Middle frontal gyrus (tissue), 1 donor: ENCODE results near the gene TKFC.
"Not testable (repeated sequence)": the region's sequence is repeated elsewhere in the genome, so short reads cannot be mapped to it uniquely, and the experiment has no call there.

ENCODE experiments used
- DNase-seq: peaks from one replicate; pipeline ENCODE4 v3.0.0-alpha.2; 2015; ENCODE audit warnings: low spot score; ENCODE audit errors: extremely low spot score

Gene TKFC

GRCh38 chr11:61368646-61369045 lies 35.6 kb downstream of the TKFC start:
- DNase-seq = no peak

- no peak for DNase-seq
These were observed 36.6 kb downstream of the TKFC start for GRCh38 chr11:61369372-61370348.

GRCh38 chr11:61370349-61371005 lies 37.4 kb downstream of the TKFC start:
- DNase-seq = no peak

DNA sequence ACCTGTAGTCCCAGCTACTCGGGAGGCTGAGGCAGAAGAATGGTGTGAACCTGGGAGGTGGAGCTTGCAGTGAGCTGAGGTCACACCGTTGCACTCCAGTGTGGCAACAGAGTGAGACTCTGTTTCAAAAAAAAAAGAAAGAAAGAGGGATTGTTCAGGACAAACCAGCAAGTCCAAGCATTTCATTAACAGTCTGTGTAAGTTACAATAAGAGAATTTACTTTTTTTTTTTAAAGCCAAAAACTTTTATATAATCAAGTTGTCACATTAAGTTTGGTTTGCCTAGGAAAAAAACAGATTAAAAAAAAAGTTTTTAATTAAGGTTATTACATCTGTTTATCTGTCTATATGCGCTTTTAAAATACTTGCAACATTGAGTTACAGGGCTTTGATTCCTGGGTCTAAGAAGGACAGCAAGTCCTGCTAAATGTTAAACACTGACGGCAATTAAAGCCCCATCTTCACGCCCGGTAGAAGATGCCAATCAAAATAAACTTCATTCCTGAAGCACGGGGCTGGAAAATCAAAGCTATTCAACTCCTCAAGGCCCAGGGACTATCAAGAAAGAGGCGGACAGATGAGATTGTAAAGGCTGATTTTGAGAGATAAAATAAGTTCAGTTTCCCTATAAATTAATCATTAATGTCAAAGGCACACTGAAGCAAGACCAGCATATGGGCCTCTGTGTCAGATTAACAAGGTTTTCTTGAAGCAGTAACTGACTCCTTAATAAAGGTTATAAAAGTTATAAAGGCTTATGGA lies 39.8 kb downstream of the TKFC start:
- DNase-seq = no peak

DNA sequence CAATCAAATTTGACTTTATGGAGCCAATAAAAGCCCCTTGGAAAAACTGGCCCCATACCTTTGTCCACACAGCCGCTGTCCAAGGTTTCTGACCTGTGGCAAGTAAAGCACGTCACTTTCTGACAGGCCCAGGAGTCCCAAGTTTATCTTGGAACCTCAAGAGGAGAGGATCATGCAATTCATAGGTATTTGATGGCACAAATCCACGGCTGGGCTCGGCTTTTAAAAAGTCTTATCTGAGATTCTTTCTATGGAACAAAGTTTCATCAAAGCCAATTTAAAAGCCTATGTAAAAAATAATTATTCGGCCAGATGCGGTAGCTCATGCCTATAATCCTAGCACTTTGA lies 42.7 kb downstream of the TKFC start:
- no peak for DNase-seq

GRCh38 chr11:61377461-61378160 lies 44.6 kb downstream of the TKFC start:
- DNase-seq = no peak

DNA sequence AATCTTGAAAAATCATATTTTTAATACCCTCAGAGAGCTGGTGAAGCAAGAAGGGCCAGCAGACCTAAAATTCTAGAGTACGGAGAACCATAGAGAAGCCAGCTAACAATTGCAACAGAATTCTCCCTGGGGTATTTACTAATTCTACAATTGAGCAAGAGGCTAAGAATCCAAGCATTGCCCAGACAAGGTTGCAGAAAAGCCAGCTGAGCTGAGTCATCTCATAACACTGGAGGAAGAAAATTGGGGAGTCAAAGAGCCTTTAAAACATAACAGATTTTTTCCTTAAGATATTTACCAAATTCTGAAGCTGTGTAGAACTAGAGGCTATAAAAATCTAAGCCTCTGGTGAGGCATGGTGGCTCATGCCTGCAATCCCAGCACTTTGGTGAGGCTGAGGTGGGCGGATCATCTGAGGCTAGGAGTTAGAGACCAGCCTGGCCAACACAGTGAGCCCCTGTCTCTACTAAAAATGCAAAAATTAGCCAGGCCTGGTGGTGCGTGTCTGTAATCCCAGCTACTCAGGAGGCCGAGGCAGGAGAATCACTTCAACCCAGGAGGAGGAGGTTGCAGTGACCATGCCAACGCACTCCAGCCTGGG lies 45.8 kb downstream of the TKFC start:
- no peak for DNase-seq

DNA sequence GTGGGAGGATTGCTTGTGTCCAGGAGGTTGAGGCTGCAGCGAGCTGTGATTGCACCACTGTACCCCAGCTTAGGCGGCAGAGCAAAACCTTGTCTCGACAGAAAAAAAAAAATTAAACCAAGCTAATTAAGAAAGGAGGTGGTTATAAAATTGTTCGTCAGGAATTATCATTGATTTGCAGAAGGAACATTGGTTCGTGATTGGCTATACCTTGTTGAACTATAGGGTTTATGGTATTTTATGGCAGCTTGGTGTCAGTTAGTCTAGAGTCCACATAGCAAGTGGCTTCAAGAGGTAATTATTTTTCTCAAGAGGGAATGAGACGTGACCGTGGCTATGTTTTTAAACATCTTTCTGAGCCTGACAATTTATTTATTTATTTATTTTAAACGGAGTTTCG lies 47.9 kb downstream of the TKFC start:
- DNase-seq = no peak

GRCh38 chr11:61383859-61384258 lies 50.8 kb downstream of the TKFC start:
- DNase-seq = not testable (repeated sequence)

DNA sequence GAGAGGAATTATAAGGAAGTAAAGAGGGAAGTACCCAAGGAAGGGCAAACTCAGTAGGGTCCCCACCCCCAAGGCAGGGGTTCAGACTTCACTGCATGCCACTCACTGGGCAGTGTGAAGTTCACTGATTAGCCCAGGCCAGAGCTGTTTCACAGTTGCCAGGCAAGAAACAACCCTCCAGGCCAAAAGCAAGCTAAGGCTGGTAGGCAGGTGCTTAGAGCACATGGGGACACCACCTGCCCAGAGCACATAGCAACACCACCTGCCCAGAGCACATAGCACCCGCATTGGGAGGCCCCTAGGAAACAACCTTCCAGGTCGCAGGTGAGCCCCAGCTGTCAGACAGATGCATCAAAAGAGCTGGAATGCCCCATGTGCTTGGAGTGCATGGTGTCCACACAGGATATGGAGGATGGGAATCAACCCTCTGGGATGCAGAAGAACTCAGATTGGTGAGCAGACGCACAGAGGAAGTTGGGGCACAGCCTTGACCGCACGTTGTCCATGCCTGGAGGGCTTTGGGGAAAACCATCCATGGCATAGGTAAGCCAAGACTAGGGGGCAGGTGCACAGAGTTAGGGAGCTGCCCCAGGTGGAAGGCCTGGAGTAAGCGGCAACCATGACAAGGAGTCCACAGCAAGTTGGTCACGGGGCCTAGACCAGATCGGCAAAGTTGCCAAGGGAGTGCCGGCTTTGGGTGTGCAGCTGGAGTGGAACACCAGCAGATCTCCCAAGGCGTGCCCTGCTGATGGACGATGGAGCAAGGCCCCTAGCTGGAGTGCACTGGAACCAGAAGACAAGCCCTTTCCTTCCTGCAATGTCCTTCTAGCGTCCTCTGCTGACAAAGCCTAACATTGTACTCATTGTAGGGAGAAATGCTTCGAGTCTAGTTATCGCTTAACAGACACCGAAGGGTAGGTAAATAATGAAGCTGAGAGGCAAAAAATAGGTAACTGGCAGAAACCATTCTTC lies 51.5 kb downstream of the TKFC start:
- DNase-seq = no peak

GRCh38 chr11:61390161-61390560 lies 57.1 kb downstream of the TKFC start:
- DNase-seq = no peak

- no peak for DNase-seq
These were observed 60.1 kb downstream of the TKFC start for GRCh38 chr11:61392981-61393595.
